ENCODE data around the gene MRPL22.

DNA sequence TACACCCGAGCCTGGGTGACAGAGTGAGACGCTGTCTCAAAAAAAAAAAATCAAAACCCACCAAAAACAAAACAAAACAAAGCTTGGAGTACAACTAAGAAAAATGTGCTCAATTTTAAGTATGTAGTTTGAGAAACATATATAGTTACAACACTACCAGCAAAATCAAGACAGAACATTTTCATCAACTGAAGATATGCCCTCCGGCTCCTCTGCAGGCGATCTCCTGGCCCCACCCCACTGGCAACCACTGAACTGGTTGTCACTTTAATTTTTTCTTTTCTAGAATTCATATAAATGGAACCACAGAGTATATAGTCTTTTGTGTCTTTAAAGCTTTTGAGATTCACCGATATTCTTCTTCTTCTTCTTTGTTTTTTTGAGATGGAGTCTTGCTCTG is 47.5 kb upstream of the MRPL22 start:
- TF ChIP-seq, protein P1, sequence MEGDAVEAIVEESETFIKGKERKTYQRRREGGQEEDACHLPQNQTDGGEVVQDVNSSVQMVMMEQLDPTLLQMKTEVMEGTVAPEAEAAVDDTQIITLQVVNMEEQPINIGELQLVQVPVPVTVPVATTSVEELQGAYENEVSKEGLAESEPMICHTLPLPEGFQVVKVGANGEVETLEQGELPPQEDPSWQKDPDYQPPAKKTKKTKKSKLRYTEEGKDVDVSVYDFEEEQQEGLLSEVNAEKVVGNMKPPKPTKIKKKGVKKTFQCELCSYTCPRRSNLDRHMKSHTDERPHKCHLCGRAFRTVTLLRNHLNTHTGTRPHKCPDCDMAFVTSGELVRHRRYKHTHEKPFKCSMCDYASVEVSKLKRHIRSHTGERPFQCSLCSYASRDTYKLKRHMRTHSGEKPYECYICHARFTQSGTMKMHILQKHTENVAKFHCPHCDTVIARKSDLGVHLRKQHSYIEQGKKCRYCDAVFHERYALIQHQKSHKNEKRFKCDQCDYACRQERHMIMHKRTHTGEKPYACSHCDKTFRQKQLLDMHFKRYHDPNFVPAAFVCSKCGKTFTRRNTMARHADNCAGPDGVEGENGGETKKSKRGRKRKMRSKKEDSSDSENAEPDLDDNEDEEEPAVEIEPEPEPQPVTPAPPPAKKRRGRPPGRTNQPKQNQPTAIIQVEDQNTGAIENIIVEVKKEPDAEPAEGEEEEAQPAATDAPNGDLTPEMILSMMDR (IDR thresholded peaks at IDR 0.05), result no peak
- TF ChIP-seq POLR2A (IDR thresholded peaks at IDR 0.05), result no peak

All from esophagus squamous epithelium (tissue), 4 donors.